Uterus (tissue), 4 donors: ENCODE measurements around the gene HMX1. TPM values are rescaled to one million over a fixed set of nuclear protein-coding genes. Genes with fewer than 3 reads are reported as not detected.

Experiments
- DNase-seq, 2 donors: peaks; one replicate each; pipeline ENCODE4 v3.0.0-alpha.2; 2019 to 2020
- H3K27ac ChIP-seq, 2 donors: fragments of 200-600 bp; sonication (generic); 1 replicate in 1 of 2; 2 replicates in 1 of 2; pipeline ENCODE4 v1.5.1; 2016 to 2018
- H3K27me3 ChIP-seq, 2 donors: fragments of 200-600 bp; sonication (generic); one replicate each; pipeline ENCODE4 v1.5.1; 2018 to 2019; ENCODE audit warnings: control low read depth in 1 of 2
- H3K36me3 ChIP-seq, 2 donors: fragments of 200-600 bp; sonication (generic); one replicate each; pipeline ENCODE4 v1.5.1; 2019; ENCODE audit warnings: control low read depth in 1 of 2
- H3K4me1 ChIP-seq, 2 donors: fragments of 200-600 bp; sonication (generic); one replicate each; pipeline ENCODE4 v1.5.1; 2018 to 2019; ENCODE audit warnings: control low read depth in 1 of 2
- H3K4me3 ChIP-seq, 2 donors: fragments of 200-600 bp; sonication (generic); 1 replicate in 1 of 2; 2 replicates in 1 of 2; pipeline ENCODE4 v1.5.1; 2018 to 2019; ENCODE audit warnings: mild to moderate bottlenecking in 1 of 2
- H3K9me3 ChIP-seq, 2 donors: fragments of 200-600 bp; sonication (generic); one replicate each; pipeline ENCODE4 v1.5.1; 2019; ENCODE audit warnings: control low read depth in 1 of 2
- POLR2A ChIP-seq, 2 donors: fragments of 450-650 bp; IDR thresholded peaks; one replicate each; pipeline ENCODE4 v1.6.1; 2016; ENCODE audit warnings: antibody characterized with exemption in 2 of 2, mild to moderate bottlenecking in 1 of 2, moderate library complexity in 1 of 2
- intact Hi-C: fragments of 100-400 bp; cut with DNase I; formaldehyde crosslinking; loops from one replicate; pipeline ENCODE4 v1.15.1; 2023; ENCODE audit warnings: low total_unique reads
- total RNA-seq, 4 donors: library from RNA; depleted of rRNA in 3 of 4; stranded (reverse); fragments of >200 nt in 3 of 4; gene quantifications; one replicate each; pipeline versions ENCODE4 v1.1.0 to v1.2.4, GENCODE V29; 2014 to 2023
- TF ChIP-seq, protein P1 (sequence below), 4 experiments: fragments of 200-600 bp in 2 of 4; fragments of 450-650 bp in 2 of 4; sonication (generic) in 2 of 4; IDR thresholded peaks; one replicate each; pipeline ENCODE4 v1.5.1; 2016 to 2019; ENCODE audit warnings: antibody characterized with exemption in 4 of 4, mild to moderate bottlenecking in 2 of 4, moderate library complexity in 1 of 4
- donor health status: DM: yes; HTN: yes; CAD: no.

HMX1 gene
- total RNA-seq, 4 donors from 2014 or later: 0.21 TPM; not detected in 3

DNA sequence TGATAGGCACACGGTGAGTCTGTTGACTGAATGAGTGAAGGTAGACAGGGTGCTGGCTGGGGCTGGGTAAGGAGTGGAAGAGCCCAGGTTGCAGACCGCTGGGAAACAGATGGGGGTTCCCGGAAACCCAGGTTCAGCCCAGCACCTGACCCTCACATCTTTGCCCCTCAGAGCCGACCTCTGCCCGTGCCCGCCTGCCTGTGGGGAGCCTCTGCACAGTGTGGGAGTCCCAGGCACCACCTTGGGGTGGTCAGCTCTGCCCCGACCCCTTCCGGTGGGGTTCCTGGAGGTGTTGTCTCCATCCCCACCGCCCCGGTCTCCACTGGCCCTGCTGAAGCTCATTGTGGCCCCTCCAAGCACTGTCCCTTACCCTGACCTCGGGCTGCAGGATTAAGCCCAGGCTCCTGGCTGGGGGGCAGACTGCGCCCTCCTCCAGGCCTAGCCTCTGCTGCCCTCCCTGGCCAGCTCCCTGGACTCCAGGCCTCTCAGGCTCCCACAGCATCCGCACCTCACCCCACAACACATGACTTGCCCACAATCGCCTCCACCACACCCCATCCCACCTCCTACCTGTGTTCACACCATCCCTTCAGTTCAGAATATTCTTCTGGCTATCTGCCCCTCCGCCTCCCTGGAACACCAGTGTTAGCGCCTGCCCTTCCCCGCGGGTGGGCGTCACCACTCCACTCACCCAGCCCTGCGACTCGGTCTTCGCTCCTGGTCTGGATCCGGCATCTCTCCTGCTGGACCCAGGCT is 21.4 kb downstream of the HMX1 start:
- intact Hi-C loops: no loop called here
- no peaks in the 10 kb centered on the region for H3K9me3 ChIP-seq
- TF ChIP-seq, protein P1, sequence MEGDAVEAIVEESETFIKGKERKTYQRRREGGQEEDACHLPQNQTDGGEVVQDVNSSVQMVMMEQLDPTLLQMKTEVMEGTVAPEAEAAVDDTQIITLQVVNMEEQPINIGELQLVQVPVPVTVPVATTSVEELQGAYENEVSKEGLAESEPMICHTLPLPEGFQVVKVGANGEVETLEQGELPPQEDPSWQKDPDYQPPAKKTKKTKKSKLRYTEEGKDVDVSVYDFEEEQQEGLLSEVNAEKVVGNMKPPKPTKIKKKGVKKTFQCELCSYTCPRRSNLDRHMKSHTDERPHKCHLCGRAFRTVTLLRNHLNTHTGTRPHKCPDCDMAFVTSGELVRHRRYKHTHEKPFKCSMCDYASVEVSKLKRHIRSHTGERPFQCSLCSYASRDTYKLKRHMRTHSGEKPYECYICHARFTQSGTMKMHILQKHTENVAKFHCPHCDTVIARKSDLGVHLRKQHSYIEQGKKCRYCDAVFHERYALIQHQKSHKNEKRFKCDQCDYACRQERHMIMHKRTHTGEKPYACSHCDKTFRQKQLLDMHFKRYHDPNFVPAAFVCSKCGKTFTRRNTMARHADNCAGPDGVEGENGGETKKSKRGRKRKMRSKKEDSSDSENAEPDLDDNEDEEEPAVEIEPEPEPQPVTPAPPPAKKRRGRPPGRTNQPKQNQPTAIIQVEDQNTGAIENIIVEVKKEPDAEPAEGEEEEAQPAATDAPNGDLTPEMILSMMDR (IDR thresholded peaks at IDR 0.05): no peak
- no peak for TF ChIP-seq POLR2A (IDR thresholded peaks at IDR 0.05)
- no peaks in the 10 kb centered on the region for H3K4me1 ChIP-seq
- no peak for DNase-seq
- H3K36me3 ChIP-seq: no peaks in the 10 kb centered on the region
- H3K27me3 ChIP-seq: peaks cover 0 to 10% of the 10 kb centered on the region in 2 donors
- H3K4me3 ChIP-seq: no peak overlapping the region
- no peak overlapping the region for H3K27ac ChIP-seq

GRCh38 chr4:8849266-8850073 is 22.2 kb downstream of the HMX1 start:
- no peaks in the 10 kb centered on the region for H3K36me3 ChIP-seq
- no peak for DNase-seq
- no peak overlapping the region for H3K27ac ChIP-seq
- H3K27me3 ChIP-seq: peaks cover 0 to 10% of the 10 kb centered on the region in 2 donors
- intact Hi-C loops: no loop called here
- no peak for TF ChIP-seq POLR2A (IDR thresholded peaks at IDR 0.05)
- TF ChIP-seq, protein P1 (IDR thresholded peaks at IDR 0.05): no peak
- no peaks in the 10 kb centered on the region for H3K4me1 ChIP-seq
- H3K4me3 ChIP-seq: no peak overlapping the region
- no peaks in the 10 kb centered on the region for H3K9me3 ChIP-seq

- Histone ChIP-seq H3K4me1 (no peaks in the 10 kb centered on the region), H3K27me3 (peaks cover 0 to 10% of the 10 kb centered on the region in 2 donors), H3K36me3 (no peaks in the 10 kb centered on the region), H3K27ac (no peak overlapping the region), H3K4me3 (no peak overlapping the region), H3K9me3 (no peaks in the 10 kb centered on the region)
- TF ChIP-seq POLR2A (IDR thresholded peaks at IDR 0.05): no peak
- TF ChIP-seq, protein P1 (IDR thresholded peaks at IDR 0.05): no peak
- DNase-seq: no peak
- intact Hi-C loops: no loop called here
Measured at GRCh38 chr4:8848507-8849265, 23.0 kb downstream of the HMX1 start.

DNA sequence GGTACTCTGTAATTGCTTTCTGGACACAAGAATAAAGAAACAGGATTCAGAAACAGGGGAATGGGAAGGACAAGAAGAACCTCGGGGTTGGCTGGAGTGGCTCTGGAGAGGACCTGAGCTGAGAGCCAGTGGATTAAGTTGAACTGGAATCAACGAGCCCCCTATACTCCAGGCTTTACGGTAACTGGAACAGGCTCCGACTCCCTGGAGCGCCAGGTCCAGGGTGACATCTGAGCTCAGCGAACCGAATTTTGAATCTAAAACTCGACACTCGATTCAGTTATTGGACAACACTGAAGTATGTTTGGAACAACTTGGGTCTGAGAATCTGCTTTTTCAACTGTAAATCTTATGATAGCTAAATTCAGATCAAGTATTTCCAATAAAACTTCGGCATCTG is 23.9 kb downstream of the HMX1 start:
- Histone ChIP-seq H3K27me3 (peaks cover 0 to 5% of the 10 kb centered on the region in 2 donors), H3K4me3 (no peak overlapping the region), H3K4me1 (no peaks in the 10 kb centered on the region), H3K9me3 (no peaks in the 10 kb centered on the region), H3K36me3 (no peaks in the 10 kb centered on the region), H3K27ac (no peak overlapping the region)
- TF ChIP-seq, protein P1 (IDR thresholded peaks at IDR 0.05): no peak
- intact Hi-C loops: no loop called here
- no peak for DNase-seq
